H1 (cell line): ENCODE results near the gene GRIA4. TPM values are rescaled to one million over a fixed set of nuclear protein-coding genes. Genes with fewer than 3 reads are reported as not detected.
A peak's percentile ranks its signal among the peaks of the same experiment; 100 is the strongest.

Experiments used
- CTCF ChIA-PET: fragments of 300-600 bp; sonication (Branson Sonifier 250); formaldehyde crosslinking; loops from one replicate; lab custom pipeline; 2021; ENCODE audit not compliant: partially characterized antibody; lab: Charles Lee
- POLR2A ChIA-PET: fragments of 300-600 bp; sonication (Branson Sonifier 250); formaldehyde crosslinking; loops from one replicate; lab custom pipeline; 2021; ENCODE audit warnings: inconsistent platforms; ENCODE audit not compliant: partially characterized antibody; lab: Charles Lee
- DNase-seq, 2 experiments: peaks; one replicate each; pipeline versions ENCODE4 v3.0.0 to v3.0.0-alpha.2; 2010 to 2022; ENCODE audit warnings: low spot score in 2 of 2, low read depth in 1 of 2, mixed read lengths in 1 of 2
- FAIRE-seq: peaks from 2 replicates; lab custom pipeline; 2011; peaks lifted over from hg19 to GRCh38; lab: Jason Lieb, UNC
- H2AFZ ChIP-seq: 2 replicates; pipeline ENCODE4 v1.8.1; 2012; ENCODE audit warnings: low read length, inconsistent platforms
- H2AK5ac ChIP-seq: 2 replicates; pipeline ENCODE4 v1.6.1; 2013; ENCODE audit warnings: low read depth, low read length
- H2BK120ac ChIP-seq: replicated peaks from 2 replicates; pipeline ENCODE3; 2013; ENCODE audit warnings: low read depth, low read length, inconsistent platforms
- H2BK12ac ChIP-seq: 2 replicates; pipeline ENCODE4 v1.6.1; 2013; ENCODE audit warnings: low read depth, low read length
- H2BK15ac ChIP-seq: 2 replicates; pipeline ENCODE4 v1.6.1; 2013; ENCODE audit warnings: low read length
- H2BK20ac ChIP-seq: 2 replicates; pipeline ENCODE4 v1.6.1; 2013; ENCODE audit warnings: low read length
- H2BK5ac ChIP-seq: 2 replicates; pipeline ENCODE4 v1.6.1; 2013; ENCODE audit warnings: low read depth, low read length
- H3K14ac ChIP-seq: 2 replicates; pipeline ENCODE4 v1.6.1; 2013; ENCODE audit warnings: inconsistent platforms; ENCODE audit not compliant: insufficient read length
- H3K18ac ChIP-seq: 2 replicates; pipeline ENCODE4 v1.6.1; 2013; ENCODE audit warnings: low read length; ENCODE audit errors: extremely low read depth
- H3K23ac ChIP-seq: 2 replicates; pipeline ENCODE4 v1.6.1; 2013; ENCODE audit warnings: inconsistent platforms; ENCODE audit not compliant: insufficient read length
- H3K23me2 ChIP-seq: 2 replicates; pipeline ENCODE4 v1.6.1; 2013; ENCODE audit warnings: low read depth, low read length
- H3K27ac ChIP-seq: 2 replicates; pipeline ENCODE4 v1.6.1; 2011; ENCODE audit warnings: low read depth, low read length, inconsistent platforms
- H3K27me3 ChIP-seq, 4 experiments: replicated peaks in 1 of 4; 1 replicate in 1 of 4; 2 replicates in 3 of 4; pipeline versions ENCODE4 v1.6.1 to v1.8.1; 2011 to 2013; ENCODE audit warnings: low read length in 3 of 4, mild to moderate bottlenecking in 3 of 4, inconsistent platforms in 2 of 4, mixed read lengths in 2 of 4, moderate library complexity in 1 of 4; ENCODE audit not compliant: control insufficient read depth in 3 of 4, insufficient read depth in 3 of 4; ENCODE audit errors: extremely low read depth in 1 of 4
- H3K36me3 ChIP-seq, 4 experiments: 2 replicates each; pipeline versions ENCODE4 v1.6.1 to v1.8.1; 2011 to 2013; ENCODE audit warnings: mild to moderate bottlenecking in 4 of 4, low read length in 3 of 4, moderate library complexity in 2 of 4, control low read depth in 1 of 4, inconsistent platforms in 1 of 4; ENCODE audit not compliant: insufficient read depth in 4 of 4, control insufficient read depth in 2 of 4
- H3K4ac ChIP-seq: replicated peaks from 2 replicates; pipeline ENCODE3; 2013; ENCODE audit warnings: low read length, low read depth, mixed read lengths, inconsistent platforms; ENCODE audit not compliant: insufficient read length
- H3K4me1 ChIP-seq, 4 experiments: replicated peaks in 1 of 4; 1 replicate in 1 of 4; 2 replicates in 3 of 4; pipeline versions ENCODE4 v1.6.1 to v1.8.1; 2011 to 2013; ENCODE audit warnings: low read length in 3 of 4, inconsistent platforms in 2 of 4, mixed read lengths in 1 of 4; ENCODE audit not compliant: insufficient read depth in 4 of 4, control insufficient read depth in 3 of 4
- H3K4me2 ChIP-seq, 2 experiments: 2 replicates each; pipeline versions ENCODE4 v1.6.1 to v1.8.1; 2011 to 2013; ENCODE audit warnings: low read depth in 2 of 2, low read length in 2 of 2, control low read depth in 1 of 2, inconsistent platforms in 1 of 2, mild to moderate bottlenecking in 1 of 2; ENCODE audit not compliant: insufficient read depth in 1 of 2
- H3K4me3 ChIP-seq, 4 experiments: fragments of 200-600, 300-600 bp in 1 of 4; sonication (generic), shearing (Covaris generic), sonication (Bioruptor Twin) in 1 of 4; 2 replicates each; pipeline versions ENCODE4 v1.5.1 to v1.8.1; 2011 to 2016; ENCODE audit warnings: low read length in 4 of 4, low read depth in 3 of 4, control low read depth in 2 of 4, inconsistent platforms in 2 of 4, mild to moderate bottlenecking in 2 of 4, mixed read lengths in 1 of 4, moderate library complexity in 1 of 4; ENCODE audit not compliant: insufficient read depth in 2 of 4; ENCODE audit errors: extremely low read depth in 1 of 4
- H3K56ac ChIP-seq: replicated peaks from 2 replicates; pipeline ENCODE3; 2013; ENCODE audit warnings: low read depth, mild to moderate bottlenecking, mixed read lengths, low read length, inconsistent platforms; ENCODE audit not compliant: insufficient read length
- H3K79me1 ChIP-seq: 2 replicates; pipeline ENCODE4 v1.6.1; 2013; ENCODE audit warnings: low read depth, low read length, control low read depth
- H3K79me2 ChIP-seq, 2 experiments: 2 replicates each; pipeline versions ENCODE4 v1.6.1 to v1.8.1; 2012 to 2013; ENCODE audit warnings: low read length in 2 of 2, mild to moderate bottlenecking in 2 of 2, inconsistent platforms in 1 of 2; ENCODE audit not compliant: insufficient read depth in 2 of 2, control insufficient read depth in 1 of 2
- H3K9ac ChIP-seq, 4 experiments: replicated peaks in 1 of 4; 1 replicate in 1 of 4; 2 replicates in 3 of 4; pipeline versions ENCODE4 v1.6.1 to v1.8.1; 2011 to 2013; ENCODE audit warnings: low read depth in 3 of 4, low read length in 3 of 4, control low read depth in 2 of 4, mild to moderate bottlenecking in 2 of 4, moderate library complexity in 2 of 4, inconsistent platforms in 1 of 4; ENCODE audit errors: extremely low read depth in 1 of 4
- H3K9me3 ChIP-seq, 2 experiments: 2 replicates each; pipeline versions ENCODE4 v1.6.1 to v1.8.1; 2012 to 2013; ENCODE audit warnings: mild to moderate bottlenecking in 2 of 2, moderate library complexity in 2 of 2, control low read depth in 1 of 2, inconsistent platforms in 1 of 2, low read depth in 1 of 2, low read length in 1 of 2, mixed read lengths in 1 of 2; ENCODE audit not compliant: insufficient read depth in 2 of 2
- H4K20me1 ChIP-seq, 2 experiments: replicated peaks in 1 of 2; 2 replicates each; pipeline versions ENCODE3 to v1.8.1; 2011 to 2013; ENCODE audit warnings: inconsistent platforms in 2 of 2, low read length in 2 of 2, mild to moderate bottlenecking in 1 of 2; ENCODE audit not compliant: insufficient read depth in 2 of 2, control insufficient read depth in 1 of 2
- H4K5ac ChIP-seq: 2 replicates; pipeline ENCODE4 v1.6.1; 2013; ENCODE audit warnings: low read length, low read depth, mixed read lengths, inconsistent platforms; ENCODE audit not compliant: insufficient read length
- H4K8ac ChIP-seq: 2 replicates; pipeline ENCODE4 v1.8.0; 2013; ENCODE audit warnings: mild to moderate bottlenecking, moderate library complexity, low read length, inconsistent platforms; ENCODE audit not compliant: insufficient read depth; ENCODE audit errors: extremely low read depth
- H4K91ac ChIP-seq: replicated peaks from 2 replicates; pipeline ENCODE3; 2013; ENCODE audit warnings: low read length, mixed read lengths, inconsistent platforms; ENCODE audit not compliant: insufficient read length
- CEBPB ChIP-seq: IDR thresholded peaks from 2 replicates; pipeline ENCODE4 v1.6.1; 2012; ENCODE audit warnings: low read depth, low read length
- POLR2A ChIP-seq, 2 experiments: IDR thresholded peaks; 1 replicate in 1 of 2; 2 replicates in 1 of 2; pipeline ENCODE4 v1.6.1; 2011; ENCODE audit warnings: low read depth in 2 of 2, low read length in 2 of 2, mild to moderate bottlenecking in 2 of 2; ENCODE audit errors: control extremely low read depth in 1 of 2
- SIRT6 ChIP-seq: IDR thresholded peaks from one replicate; pipeline ENCODE4 v1.7.1; 2012; ENCODE audit warnings: low read length, inconsistent platforms
- SP2 ChIP-seq: IDR thresholded peaks from 2 replicates; pipeline ENCODE4 v1.6.1; 2012; ENCODE audit warnings: mild to moderate bottlenecking, low read length, inconsistent platforms
- USF2 ChIP-seq: IDR thresholded peaks from 2 replicates; pipeline ENCODE4 v1.6.1; 2011; ENCODE audit warnings: low read length, improper control_type of control experiment
- WGBS, 2 experiments: shearing (Covaris generic) in 1 of 2; methylation state at CpG; one replicate each; pipeline versions ENCODE4 v1.1.6 to v1.1.7; 2013 to 2015; ENCODE audit warnings: low lambda C conversion rate in 2 of 2, mixed read lengths in 2 of 2, inconsistent platforms in 1 of 2, low coverage in 1 of 2, missing lambda C conversion rate in 1 of 2; ENCODE audit not compliant: insufficient replicate concordance in 2 of 2, insufficient coverage in 1 of 2, insufficient read length in 1 of 2; ENCODE audit errors: extremely low coverage in 1 of 2, missing lambda C conversion rate in 1 of 2; 5-methylcytosine and 5-hydroxymethylcytosine counted together
- polyA plus RNA-seq, 7 experiments: library from polyadenylated mRNA; depleted of rRNA in 3 of 7; stranded (reverse) in 5 of 7; unstranded in 2 of 7; fragments of >200 nt in 5 of 7; fragments of 200-250 nt in 2 of 7; gene quantifications; 1 replicate in 5 of 7; 2 replicates in 1 of 7; 4 replicates in 1 of 7; pipeline versions ENCODE4 v1.2.1 to v1.2.3, GENCODE V29; 2011 to 2013; ENCODE audit warnings: missing spikeins in 2 of 7, mixed read lengths in 2 of 7
- total RNA-seq: library from RNA; stranded (reverse); fragmentation: NEBNext Ultra II Directional; extraction: Animal tissue kit (Norgen Biotek cat#: 25700); gene quantifications from 2 replicates; pipeline ENCODE4 v1.2.1, GENCODE V29; 2021

GRIA4 gene
- total and polyA plus RNA-seq, 2 of the 8 experiments (the other 6 are each of a cell fraction or from before 2014, with no cell fraction given): 12.5 to 21.8 TPM

- Histone ChIP-seq H3K27ac (no peak overlapping the region), H2BK15ac (no peak overlapping the region), H3K4me1 (no peaks in the 10 kb centered on the region; a peak in 1 of 7 replicates), H3K36me3 (no peaks in the 10 kb centered on the region), H4K8ac (no peak overlapping the region)
- TF ChIP-seq CEBPB: peak; percentile 48; the same call in 1 of the 2 replicates
- no peak for TF ChIP-seq SIRT6
- TF ChIP-seq POLR2A (IDR thresholded peaks at IDR 0.05; ENCODE audit: control extremely low read depth in 1 of 2, low read depth in 2 of 2, low read length in 2 of 2): no peak
- no peak for TF ChIP-seq SP2
- no peak for TF ChIP-seq USF2
- TF ChIP-seq, all 59 proteins: peak for 1
- ChIA-PET POLR2A (no interaction called here), CTCF (no interaction called here)
- no peak overlapping the region for H3K18ac ChIP-seq
- H2AK5ac ChIP-seq: no peak overlapping the region
- no peak overlapping the region for H4K91ac ChIP-seq
- no peaks in the 10 kb centered on the region for H3K27me3 ChIP-seq
- no peaks in the 10 kb centered on the region for H4K20me1 ChIP-seq
- no peaks in the 10 kb centered on the region for H3K79me1 ChIP-seq
- H3K9ac ChIP-seq: no peak overlapping the region
- no peaks in the 10 kb centered on the region; the same call in 1 of the 2 replicates for H3K23me2 ChIP-seq
- H3K23ac ChIP-seq: no peak overlapping the region
- no peak overlapping the region for H3K4ac ChIP-seq
- FAIRE-seq (no peak), DNase-seq (no peak)
- H2BK12ac ChIP-seq: no peak overlapping the region
- no peak overlapping the region for H3K4me2 ChIP-seq
- no peak overlapping the region for H3K56ac ChIP-seq
- no peaks in the 10 kb centered on the region for H3K79me2 ChIP-seq
- no peaks in the 10 kb centered on the region for H3K9me3 ChIP-seq
- no peak overlapping the region for H3K14ac ChIP-seq
- H4K5ac ChIP-seq: no peak overlapping the region
- H2AFZ ChIP-seq: no peak overlapping the region
- 79% methylated on average over 2 of the region's 2 CpGs; no CpG with 5 or more reads in 1 of the 2 experiments for WGBS, 2 experiments
- H2BK5ac ChIP-seq: no peak overlapping the region
- no peak overlapping the region for H2BK20ac ChIP-seq
- H2BK120ac ChIP-seq: no peak overlapping the region
- no peak overlapping the region for H3K4me3 ChIP-seq
These were observed 379.3 kb downstream of the GRIA4 start for GRCh38 chr11:105989124-105989523.
